DOHH2 (cell line): ENCODE results near the gene SORBS2.

Experiments used
- CTCF ChIP-seq: fragments of 200-600 bp; sonication (generic); IDR thresholded peaks from one replicate; pipeline ENCODE4 v1.5.1; 2014; ENCODE audit warnings: antibody characterized with exemption, mild to moderate bottlenecking, low read depth, low read length; ENCODE audit not compliant: poor library complexity, severe bottlenecking
- EZH2phosphoT487 ChIP-seq: fragments of 200-600 bp; sonication (generic); IDR thresholded peaks from 2 replicates; pipeline ENCODE4 v1.6.1; 2017; ENCODE audit warnings: borderline replicate concordance, mild to moderate bottlenecking, antibody characterized with exemption, low read length, moderate library complexity, mixed read lengths

- TF ChIP-seq CTCF: no peak
- TF ChIP-seq EZH2phosphoT487: no peak
Observed at GRCh38 chr4:185761352-185762235, 50.4 kb downstream of the SORBS2 start.
